HCEC 1CT (cell line): Measurements from ENCODE around the gene TPCN2.

Experiments used
- DNase-seq: peaks from one replicate; pipeline ENCODE4 v3.0.0-alpha.2; 2017

Gene TPCN2

DNA sequence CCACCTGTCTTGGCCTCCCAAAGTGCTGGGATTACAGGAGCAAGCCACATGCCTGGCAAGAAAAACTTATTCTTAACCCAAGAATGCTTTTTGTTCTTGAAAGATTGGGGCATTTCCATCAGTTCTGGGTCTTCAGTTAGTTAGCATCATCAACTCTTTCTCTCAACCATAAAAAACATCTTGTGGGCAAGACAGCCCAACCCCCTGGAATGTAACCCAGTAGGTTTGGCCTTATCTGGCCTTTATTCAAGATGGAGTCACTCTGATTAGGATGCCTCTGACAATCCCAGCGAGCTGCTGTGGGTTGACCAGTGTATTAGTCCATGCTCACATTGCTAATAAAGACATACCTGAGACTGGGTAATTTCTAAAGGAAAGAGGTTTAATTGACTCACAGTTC is 9.2 kb upstream of the TPCN2 start:
- no peak for DNase-seq

DNA sequence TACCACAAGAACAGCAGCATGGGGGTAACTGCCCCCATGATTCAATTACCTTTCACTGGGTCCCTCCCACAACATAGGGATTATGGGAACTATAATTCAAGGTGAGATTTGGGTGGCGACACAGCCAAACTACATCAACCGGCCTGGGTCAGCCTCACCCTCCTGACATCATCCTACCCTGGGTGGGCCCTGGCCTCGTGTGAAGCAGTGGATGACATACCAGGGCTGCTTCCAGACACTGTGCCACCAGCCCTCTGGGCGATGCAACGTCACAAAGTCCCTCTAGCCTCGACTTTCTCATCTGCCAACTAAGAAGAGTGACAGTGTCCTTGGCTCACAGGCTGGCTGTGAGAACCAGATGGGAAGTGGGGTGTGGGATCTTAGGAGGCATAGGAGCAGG is 8.7 kb upstream of the TPCN2 start:
- DNase-seq: no peak

DNA sequence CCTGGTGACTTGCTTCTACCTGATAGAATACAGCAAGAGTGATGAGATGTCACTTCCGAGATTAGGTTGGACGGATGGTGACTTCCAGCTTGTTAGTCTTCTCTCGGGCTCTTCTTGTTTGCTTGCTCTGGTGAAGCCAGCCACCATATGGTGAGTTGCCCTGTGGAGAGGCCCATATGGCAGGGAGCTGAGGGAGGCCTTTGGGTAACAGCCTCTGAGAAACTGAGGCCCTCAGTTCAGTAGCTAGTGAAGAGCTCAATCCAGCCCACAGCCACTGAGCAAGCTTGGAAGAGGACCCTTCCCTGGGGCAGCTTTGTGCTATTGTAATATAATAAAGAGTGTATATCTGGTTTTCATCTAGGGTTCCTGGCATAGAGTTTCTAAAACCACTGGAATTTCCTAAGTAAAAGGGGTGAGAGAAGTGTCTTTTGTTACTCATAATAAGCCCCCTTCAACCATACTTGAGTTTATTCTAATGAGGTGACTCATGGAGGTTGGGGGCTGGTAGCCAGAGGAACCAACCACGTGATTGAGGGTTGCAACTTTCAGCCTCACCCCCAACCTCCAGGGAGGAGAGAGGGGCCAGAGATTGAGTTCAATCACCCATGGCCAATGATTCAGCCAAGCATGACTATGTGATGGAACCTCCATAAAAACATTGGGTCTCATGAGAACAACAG is 8.0 kb upstream of the TPCN2 start:
- peak; percentile 64 for DNase-seq

DNA sequence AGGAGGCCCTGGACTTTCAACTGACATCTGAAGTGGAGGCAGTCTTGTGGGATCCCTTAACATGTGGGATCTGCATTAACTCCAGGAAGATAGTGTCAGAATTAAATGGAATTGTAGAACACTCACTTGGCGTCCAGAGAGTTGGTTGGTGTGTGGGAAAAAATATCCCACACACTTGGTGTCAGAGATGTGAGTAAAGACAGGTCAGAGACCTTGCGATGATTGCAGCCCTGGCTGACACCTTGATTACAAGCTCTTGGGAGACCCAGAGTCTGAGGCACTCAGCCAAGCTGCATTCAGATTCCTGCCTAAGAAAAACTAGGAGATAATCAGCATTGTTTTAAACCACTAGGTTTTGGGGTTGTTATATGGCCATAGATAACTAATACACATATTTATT is 7.2 kb upstream of the TPCN2 start:
- DNase-seq: no peak

DNA sequence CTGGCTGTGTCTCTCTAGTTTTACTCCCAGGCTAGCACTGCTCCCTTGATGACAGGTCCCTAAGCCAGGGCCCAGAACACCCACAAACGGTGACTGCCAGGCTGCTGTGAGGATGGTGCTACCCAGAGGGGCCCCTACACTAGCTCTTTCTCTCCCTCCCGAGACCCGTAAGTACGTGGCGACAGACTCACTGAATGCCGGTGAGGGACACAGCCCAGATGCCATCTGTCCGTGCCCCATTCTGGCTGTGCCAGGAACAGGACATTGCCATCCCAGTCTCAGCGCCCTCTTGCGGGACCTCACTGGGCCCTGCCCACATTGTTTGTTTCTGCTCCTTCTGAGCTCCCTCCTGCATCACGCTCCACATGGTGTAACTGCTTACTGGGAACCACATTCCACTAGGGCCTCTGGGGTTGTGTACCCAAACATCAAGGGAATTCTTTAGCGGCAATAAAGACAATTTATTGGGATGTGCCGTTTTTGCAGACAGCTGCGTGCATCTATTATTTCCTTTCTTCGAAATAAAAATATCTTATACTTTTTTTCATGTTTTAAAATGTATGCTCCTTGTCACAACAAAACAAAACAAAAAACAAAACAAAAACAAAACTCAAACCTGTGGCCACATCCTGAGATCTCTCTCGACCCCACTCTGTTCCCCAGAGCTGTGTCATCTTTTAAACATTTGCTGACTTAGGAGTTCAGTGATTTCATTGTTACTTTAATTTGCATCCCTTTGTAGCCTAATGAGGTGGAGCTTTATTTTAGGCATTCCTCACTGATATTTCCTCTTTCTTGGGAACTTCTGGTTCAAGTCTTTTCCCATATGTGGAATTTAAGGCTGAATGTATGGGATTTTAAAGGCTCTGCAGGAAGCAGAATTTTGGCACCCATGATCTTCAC is 4.4 kb upstream of the TPCN2 start:
- peak; percentile 75 for DNase-seq

DNA sequence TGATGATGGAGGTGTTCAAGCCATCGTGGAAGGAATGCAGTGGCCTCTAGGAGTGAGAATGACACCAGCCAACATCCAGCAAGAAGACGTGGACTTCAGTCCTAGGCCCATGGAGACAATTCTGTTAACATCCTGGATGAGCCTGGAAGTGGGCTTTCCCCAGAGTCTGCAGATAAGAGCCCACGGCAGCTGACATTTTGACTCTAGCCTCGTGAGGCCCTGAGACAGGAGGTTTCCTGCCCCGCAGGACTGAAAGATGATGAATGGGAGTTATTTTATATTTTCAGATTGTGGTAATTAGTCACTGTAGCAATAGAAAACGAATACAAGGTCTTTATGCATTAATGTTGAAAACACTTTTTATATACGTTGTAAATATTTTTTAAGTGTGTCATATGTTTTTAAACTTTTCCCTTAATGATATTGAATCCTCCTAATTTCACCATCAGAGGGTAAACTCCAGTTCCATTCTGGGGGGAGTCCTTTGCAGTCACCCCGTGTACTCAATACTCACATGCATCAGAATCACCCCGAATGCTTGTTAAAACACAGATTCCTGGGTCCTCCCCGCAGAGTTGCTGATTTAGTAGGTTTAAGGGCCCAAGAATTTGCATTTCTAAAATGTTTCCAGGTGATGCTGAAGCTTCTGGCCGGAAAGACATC is 570 bp upstream of the TPCN2 start:
- DNase-seq: peak; percentile 28

DNA sequence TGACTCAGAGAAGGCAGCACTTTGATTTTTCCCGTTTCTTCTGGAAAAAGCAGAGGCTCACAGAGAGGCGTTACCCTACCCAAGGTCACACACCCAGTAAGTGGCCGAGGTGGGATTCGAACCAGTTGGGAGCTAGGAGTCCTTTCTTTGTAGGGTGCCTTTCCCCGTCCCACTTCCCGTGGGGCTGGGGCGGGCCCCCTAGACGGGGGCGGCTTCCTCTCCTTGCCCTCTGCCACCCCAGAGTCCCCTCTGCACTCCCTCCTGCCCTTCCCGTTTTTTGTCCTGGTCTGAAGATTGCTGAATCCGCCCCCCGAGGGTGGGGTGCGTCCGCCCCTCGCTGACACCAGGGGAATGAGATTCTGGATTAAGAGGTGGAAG is 747 bp downstream of the TPCN2 start:
- DNase-seq: no peak

DNA sequence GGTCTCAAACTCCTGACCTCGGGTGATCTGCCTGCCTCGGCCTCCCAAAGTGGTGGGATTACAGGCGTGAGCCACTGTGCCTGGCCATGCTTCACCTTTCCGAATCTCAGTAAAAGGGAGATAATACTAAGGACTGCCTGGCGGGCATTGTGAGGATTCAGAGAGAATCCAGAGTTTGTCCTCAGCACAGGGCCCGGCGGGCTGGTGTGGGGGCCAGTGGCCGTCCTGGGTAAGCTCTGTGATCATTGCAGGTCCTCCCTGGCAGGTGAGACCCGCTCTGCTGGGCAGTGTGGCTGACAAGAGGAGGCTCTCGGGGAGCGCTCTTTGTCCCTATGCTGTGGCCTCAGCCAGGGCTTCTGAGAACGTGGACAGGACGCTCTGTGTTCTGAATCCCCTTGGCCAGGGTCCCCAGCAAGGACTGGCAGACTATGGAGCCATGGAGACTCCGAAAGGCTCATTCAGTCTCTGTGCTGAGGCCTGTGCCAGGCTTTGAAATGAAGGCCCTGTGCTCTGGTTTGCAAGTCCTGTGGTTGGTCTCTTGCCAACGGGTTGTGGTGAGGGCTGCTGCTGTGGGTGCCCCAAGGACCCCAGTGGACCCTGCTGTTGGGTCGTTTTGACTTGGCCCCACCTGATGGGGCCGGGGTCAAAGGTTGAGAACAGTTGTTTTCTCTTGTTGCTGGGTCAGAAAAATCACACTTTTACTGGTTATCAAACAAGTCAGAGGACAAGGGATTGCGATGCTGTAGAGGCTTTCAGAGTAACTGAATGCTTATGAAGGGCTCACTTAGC is 2.1 kb downstream of the TPCN2 start:
- DNase-seq: no peak

DNA sequence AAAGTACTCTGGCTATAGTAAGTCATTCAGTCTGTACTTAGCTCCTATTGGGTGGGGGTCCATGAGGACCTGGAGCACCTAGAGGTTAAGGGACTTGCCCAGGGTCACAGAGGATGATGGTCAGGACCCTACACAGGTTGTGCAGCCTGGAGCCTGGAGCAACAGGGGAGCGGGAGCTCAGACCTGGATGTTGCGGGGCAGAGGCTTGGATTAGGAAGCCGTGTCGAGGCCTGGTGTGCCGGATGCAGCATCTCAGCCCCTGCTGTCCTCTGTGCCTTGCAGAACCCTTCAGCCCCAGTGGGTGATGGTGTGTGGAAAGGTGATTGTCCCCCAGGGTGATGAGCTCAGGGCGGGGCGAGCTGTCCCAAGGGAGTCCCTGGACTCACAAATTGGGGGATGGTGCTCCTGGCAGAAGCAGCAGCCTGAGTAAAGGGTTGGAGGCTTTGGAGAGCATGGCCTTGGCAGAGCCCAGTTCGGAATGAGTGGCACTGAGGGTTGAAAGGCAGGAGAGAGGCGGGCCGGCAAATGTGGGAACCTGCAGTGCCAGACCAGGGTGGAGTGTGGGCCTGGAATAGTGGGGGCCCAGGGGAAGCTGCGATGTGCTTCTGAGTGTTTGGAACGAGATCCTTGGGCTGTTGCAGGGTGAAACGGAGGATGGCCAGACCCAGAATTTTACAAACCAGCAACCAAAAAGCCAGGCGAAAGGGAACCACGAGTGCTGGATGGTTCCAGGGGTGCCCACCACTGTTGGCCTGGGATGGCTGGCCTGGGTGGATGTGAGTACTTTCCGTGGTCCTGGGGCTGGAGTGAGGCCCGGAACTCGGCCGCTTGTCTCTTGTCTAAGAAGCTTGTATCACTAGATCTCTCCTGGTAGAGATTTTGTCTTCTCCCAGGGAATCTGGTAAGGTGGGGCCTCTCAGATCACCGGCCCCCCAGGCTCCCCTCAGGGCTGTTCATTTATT is 2.9 kb downstream of the TPCN2 start:
- DNase-seq: no peak

DNA sequence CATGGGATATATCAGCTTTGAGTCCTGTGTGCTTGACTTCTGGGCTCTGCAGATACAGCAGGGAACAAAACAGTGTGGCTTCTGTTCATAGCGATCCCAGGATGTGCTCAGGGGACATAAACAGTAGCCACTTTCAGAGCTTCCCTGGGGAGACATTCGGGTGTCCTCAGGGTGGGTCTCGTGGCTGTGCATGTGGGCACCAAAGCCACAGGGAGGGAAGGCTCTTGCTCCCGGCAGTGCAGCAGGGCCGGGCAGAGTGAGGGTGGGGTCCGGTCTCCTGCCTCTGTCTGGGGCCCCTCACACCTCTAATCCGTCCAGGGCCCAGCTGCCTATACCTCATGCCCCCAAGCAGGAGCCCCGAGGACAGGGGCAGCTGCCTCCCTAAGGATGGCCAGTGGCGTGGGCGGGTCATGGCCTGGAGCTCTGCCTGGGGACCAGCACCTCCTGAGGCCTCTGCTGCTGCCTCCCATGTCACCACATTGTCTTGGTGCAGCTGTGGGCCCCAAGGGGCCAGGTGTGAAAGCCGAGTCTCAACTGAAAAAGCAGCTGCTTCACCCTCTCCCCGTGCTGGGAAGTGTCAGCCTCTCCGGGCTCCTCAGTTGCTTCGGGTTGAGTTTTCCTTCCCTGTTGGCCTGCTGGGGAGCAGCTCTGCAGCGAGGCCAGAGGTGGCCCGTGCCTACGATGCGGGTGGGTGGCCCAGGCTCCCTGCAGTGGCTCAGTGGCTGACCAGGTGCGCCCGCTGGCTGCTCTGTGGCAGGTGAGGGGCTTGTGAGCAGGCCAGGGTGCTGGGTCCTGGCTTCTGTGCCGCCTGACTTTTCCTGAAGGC is 3.8 kb downstream of the TPCN2 start:
- DNase-seq: no peak

DNA sequence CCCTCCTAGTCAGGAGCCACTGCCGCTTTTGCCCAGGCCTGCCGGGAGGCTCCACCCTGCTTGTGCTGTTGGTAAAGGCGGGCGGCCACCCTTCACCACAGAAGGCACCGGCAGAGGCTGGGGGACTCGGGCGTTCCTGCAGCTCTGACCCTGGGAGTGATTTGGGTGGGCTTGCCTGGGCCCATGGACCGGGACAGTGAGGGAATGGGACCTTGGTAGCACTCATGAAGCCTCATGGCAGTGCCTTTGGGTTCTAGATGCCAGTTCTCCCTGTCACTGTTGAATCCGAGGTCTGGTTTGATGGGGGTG is 4.4 kb downstream of the TPCN2 start:
- no peak for DNase-seq

DNA sequence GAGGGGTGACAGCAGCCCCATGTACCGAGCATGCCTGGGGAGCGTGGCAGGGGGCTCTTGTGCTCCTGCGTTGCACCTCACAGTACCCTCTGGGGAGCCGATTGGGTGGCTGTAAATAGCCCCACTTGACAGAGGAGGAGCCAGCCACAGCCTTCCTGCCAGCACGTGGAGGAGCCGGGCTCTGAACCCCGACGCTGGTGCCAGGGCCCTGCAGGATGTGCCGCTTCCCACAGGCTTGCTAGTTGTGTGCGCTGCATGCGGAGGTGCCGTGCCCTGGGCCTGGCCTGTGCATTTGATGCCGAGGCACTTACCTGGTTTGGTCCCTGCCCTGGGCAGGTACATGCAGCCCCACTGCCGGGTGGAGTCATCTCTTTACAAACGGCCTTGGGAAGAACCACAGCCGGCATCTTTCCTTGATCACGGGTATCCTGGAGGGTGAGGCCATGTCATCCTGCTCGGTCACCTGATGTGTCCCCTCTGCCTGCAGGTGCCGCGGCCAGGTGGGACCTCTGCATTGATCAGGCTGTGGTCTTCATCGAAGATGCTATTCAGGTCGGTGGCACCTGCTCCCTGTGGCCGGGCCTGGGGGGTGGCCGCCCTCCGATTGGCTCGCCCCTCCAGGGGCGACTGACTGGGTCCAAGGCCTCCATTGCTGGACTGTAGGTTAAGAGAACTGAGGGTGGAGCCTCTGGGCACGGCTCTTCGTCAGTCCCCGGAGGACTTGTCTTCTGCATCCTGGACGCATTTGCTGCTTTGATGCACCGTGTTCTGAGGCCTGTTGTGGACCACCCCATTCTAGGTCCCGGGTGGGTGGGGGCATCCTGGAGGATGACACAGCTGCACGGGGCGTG is 5.0 kb downstream of the TPCN2 start:
- no peak for DNase-seq

DNA sequence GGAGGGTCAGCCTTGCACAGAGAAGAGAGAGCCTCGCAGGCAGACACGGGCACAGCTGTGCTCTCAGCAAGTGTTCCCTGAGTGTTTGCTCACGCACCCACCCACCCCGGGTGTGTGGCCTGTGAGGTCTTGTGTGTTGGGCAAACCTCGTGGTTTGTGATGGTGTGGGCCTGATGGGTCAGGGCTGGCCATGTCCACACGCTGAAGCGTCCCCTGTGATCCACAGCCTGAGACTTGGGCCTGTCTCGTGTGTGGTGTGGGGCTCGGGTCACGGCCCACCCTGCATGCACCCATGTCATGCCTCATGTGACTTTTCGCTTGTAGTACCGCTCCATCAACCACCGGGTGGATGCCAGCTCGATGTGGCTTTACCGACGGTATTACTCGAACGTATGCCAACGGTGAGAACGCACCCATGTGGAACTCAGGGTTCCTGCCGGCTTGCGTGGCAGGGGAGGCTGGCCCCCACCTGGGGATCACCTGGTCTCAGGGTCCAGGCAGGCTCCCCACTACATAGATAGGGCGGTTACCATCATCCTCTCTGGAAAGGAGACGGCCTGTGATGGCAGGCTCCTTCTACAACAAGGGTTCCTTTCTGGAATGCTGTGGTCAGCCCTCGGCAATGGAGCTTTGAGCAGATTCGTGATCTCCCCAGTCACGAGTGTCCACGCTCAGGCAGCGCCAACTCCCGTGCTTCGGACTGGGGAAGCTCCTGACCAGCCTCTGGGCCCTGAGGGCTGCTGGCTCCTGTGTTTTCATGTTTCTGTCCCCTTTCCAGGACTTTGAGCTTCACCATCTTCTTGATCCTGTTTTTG is 5.9 kb downstream of the TPCN2 start:
- no peak for DNase-seq

DNA sequence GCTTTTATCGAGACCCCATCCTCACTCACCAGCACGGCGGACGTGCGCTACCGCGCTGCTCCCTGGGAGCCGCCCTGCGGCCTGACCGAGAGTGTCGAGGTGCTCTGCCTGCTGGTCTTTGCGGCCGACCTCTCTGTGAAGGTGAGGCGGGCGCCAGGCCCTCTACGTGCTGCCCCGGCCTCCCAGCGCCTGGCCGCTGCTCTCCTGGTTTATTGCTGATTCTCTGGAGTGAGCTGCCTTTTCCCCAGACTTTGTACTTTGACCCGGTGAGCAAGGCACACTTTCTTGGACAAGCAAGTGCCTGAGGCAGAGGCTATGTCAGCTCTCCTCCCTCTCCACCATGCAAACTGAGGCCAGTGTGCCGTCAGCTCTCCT is 6.5 kb downstream of the TPCN2 start:
- DNase-seq: no peak

DNA sequence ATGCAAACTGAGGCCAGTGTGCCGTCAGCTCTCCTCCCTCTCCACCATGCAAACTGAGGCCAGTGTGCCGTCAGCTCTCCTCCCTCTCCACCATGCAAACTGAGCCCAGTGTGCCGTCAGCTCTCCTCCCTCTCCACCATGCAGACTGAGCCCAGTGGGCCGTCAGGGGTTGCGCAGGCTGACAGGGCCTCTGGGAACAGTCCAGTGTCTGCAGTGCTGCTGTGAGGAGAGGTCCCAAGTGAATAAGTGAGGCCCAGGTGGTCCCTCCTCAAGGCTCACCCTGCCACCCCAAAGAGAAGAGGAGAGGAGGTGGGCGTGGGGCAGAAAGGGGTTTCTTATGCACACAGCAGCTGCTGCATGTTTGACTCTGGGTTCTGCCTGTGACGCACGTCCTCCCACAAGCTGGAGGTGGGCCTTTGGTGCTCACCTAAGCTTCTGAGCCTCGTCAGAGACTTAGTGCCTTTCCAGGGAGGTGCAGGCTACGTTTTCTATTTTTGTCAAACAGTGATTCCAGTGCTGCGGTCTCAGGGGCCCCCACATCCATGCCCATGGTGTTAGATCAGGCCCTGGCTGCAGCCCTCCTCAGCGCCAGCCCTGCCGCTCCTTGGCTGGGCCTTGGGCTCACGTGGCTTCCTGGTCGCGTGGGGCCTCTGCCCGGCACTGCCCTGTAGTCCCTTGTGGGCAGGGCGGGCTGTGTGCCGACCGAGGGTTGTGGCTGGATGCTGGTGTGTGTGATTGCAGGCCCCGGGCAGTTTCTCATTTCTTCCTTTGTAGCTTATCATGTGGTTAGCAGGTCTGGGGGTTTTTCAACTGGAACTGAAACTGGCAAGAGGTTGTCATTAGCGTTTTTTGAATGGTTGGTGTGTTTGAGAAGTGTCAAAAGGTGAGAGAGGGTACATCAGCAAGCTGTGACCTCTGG is 7.1 kb downstream of the TPCN2 start:
- no peak for DNase-seq

DNA sequence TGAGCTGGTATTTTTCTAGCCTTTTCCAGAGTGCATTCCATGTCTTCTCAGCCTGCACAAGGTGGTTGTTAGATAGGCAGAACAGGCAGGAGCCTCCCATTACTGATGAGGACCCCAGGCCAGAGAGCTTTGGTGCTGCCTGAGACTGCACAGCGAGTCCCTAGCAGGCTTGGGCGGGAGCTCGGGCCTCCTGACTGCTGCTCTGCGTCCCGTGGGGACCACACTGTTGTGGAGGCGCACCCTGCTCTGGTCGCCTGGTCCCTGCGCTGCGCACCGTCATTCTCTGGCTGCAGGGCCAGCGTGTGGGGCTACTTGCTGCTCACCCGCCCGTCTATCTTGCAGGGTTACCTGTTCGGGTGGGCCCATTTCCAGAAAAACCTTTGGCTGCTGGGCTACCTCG is 8.5 kb downstream of the TPCN2 start:
- no peak for DNase-seq

DNA sequence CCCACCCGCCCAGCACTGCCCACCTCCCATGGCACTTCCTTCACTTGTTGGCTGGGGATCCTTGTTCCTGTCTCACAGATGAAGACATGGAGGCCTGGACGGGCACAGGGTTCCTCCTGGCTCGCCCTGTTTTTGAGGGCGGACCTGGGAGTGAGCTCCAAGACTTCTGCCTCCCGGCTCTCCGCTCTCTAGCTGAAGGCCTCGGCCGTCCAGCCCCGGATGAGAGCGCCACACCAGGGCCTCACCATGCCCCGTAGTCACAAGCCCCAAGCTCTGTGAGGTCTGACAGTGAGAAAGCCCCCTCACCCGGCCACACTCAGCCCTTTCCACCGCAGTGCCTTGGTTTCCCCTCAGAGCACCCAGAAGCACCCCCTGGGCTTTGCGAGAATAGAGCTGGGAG is 9.1 kb downstream of the TPCN2 start:
- DNase-seq: no peak
